Measurements from ENCODE around the gene CHTF8. TPM values are rescaled to one million over a fixed set of nuclear protein-coding genes. Genes with fewer than 3 reads are reported as not detected.

CHTF8 gene
- total RNA-seq, 1 experiment from 2014 or later, result 107 TPM

DNA sequence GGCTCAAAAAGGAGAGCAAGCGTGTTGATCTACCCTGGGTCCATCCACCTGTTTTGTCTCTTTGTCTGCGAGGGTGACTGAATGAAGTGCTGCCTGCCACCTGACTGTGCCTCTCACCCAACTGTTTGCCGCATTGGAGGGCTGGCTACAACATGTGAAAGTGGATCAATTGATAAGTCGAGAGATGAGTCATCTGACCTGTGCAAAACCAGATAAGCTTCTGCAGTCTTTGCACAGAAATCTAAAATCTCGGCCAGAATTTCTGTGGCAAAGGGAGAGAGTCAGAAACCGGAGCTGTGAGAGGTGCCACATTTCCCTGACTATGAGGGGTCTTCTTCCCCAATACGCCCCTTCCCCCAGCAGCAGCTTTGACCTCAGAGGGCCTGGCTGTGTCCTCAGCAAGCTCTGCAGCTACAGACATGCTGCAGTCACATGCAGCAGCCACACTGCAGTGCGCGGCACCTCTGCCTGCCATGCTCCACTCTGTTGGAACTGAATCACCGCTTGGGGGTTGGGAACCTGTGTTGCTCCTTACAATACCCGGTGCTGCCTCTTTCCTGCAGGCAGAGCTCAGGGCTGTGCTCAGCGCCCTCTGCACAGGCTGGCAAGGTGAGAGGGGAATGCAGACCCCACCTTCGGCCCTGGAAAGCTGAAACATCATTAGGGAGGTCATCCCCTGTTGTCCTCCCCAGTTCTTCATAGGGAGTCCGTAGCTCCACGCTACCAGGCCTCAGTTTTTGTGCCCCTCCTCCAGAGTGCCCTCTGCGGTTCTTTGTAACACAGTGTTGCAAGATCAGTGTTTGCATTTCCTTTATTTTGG, 43.1 kb downstream of the CHTF8 start:
- CTCF ChIA-PET, result no interaction called here
- no peak overlapping the region for H3K27ac Mint-ChIP-seq (ENCODE audit: low read depth, unreplicated experiment)

DNA sequence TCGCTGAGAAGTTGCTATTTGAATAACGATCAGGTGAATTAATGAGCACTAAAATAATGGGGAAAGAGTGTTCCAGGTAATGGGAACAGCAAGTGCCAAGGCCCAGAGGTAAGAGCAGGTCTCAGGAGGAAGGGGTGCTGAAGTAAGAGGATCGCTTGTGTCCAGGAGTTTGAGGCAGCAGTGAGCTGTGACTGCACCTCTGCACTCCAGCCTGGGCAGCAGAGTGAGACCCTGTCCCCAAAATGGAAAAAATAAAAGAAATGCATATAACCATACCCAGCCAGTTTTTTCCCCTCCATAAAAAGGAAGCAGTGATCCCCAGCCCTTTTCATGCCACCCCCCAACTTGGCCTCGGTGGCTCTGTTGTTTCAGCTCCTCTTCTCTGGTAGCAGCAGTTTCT, 43.7 kb downstream of the CHTF8 start:
- Mint-ChIP-seq H3K36me3 (ENCODE audit: insufficient read depth, unreplicated experiment) (peaks cover 4% of the 10 kb centered on the region), H3K4me3 (ENCODE audit: unreplicated experiment) (no peak overlapping the region), H3K27me3 (ENCODE audit: insufficient read depth, unreplicated experiment) (no peaks in the 10 kb centered on the region), H3K9me3 (ENCODE audit: unreplicated experiment) (no peaks in the 10 kb centered on the region), H3K27ac (ENCODE audit: low read depth, unreplicated experiment) (no peak overlapping the region), H3K4me1 (ENCODE audit: insufficient read depth, unreplicated experiment) (no peaks in the 10 kb centered on the region)
- ChIA-PET POLR2A (no interaction called here), CTCF (no interaction called here)
- no peak for DNase-seq (ENCODE audit: unreplicated experiment)
- no TSS peak for BruUV-seq (replicated peaks)
- TF ChIP-seq CTCF (IDR thresholded peaks at IDR 0.05; ENCODE audit: unreplicated experiment), result no peak
- intact Hi-C loops (cut with micrococcal nuclease), result no loop called here

More for the DNA sequence above, 43.1 kb downstream of the CHTF8 start:
- H3K36me3 Mint-ChIP-seq (ENCODE audit: insufficient read depth, unreplicated experiment), result peaks cover 4% of the 10 kb centered on the region
- intact Hi-C loops (cut with micrococcal nuclease), result no loop called here
- TF ChIP-seq CTCF (IDR thresholded peaks at IDR 0.05; ENCODE audit: unreplicated experiment), result no peak
- H3K27me3 Mint-ChIP-seq (ENCODE audit: insufficient read depth, unreplicated experiment), result no peaks in the 10 kb centered on the region
- H3K4me3 Mint-ChIP-seq (ENCODE audit: unreplicated experiment), result no peak overlapping the region
- no TSS peak for BruUV-seq (replicated peaks)
- H3K4me1 Mint-ChIP-seq (ENCODE audit: insufficient read depth, unreplicated experiment), result no peaks in the 10 kb centered on the region
- no peaks in the 10 kb centered on the region for H3K9me3 Mint-ChIP-seq (ENCODE audit: unreplicated experiment)
- POLR2A ChIA-PET, result interaction anchor here (0.8 to 1.2 kb wide), 4 partner anchors 31 to 179 kb away, joined by 3 to 5 read pairs (median 4); no protein-coding TSS in a partner anchor
- DNase-seq (ENCODE audit: unreplicated experiment), result no peak

- Mint-ChIP-seq H3K4me3 (ENCODE audit: unreplicated experiment) (no peak overlapping the region), H3K27ac (ENCODE audit: low read depth, unreplicated experiment) (no peak overlapping the region), H3K36me3 (ENCODE audit: insufficient read depth, unreplicated experiment) (peaks cover 8% of the 10 kb centered on the region), H3K4me1 (ENCODE audit: insufficient read depth, unreplicated experiment) (no peaks in the 10 kb centered on the region), H3K27me3 (ENCODE audit: insufficient read depth, unreplicated experiment) (no peaks in the 10 kb centered on the region), H3K9me3 (ENCODE audit: unreplicated experiment) (no peaks in the 10 kb centered on the region)
- intact Hi-C loops (cut with micrococcal nuclease), result no loop called here
- TF ChIP-seq CTCF (IDR thresholded peaks at IDR 0.05; ENCODE audit: unreplicated experiment), result no peak
- DNase-seq (ENCODE audit: unreplicated experiment), result no peak
- ChIA-PET POLR2A (no interaction called here), CTCF (no interaction called here)
- BruUV-seq (replicated peaks), result no TSS peak
These were observed 45.2 kb downstream of the CHTF8 start for GRCh38 chr16:69087161-69087581.

DNA sequence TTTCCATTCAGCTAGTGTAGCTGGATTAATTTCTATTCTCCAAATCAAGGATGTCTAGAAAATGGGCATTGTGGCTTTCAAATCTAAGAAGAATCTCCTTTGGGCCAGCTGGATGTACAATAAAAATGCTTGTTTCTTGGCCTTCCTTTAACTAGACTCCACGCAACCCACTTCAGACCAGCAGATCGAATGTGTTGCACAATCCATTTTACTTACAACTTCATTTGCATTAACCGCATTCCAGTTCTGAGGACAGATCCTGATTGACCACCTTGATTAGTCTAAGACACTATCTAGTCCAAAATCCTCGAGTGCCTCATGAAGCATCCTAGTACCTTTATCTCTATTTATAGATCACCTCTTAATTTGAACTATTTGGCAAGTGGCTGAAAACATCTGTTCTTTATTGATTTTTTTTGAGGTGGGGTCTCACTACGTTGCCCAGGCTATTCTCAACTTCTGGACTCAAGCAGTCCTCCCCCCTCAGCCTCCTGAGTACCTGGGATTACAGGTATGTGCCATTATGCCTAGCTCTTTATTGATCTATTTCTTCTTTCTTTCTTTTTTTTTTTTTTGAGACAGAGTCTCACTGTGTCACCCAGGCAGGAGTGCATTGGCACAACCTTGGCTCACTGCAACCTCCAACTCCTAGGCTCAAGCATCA, 47.2 kb downstream of the CHTF8 start:
- no TSS peak for BruUV-seq (replicated peaks)
- no peak for DNase-seq (ENCODE audit: unreplicated experiment)
- TF ChIP-seq CTCF (IDR thresholded peaks at IDR 0.05; ENCODE audit: unreplicated experiment), result no peak
- ChIA-PET POLR2A (interaction anchor here (1.0 kb wide), 1 partner anchor 15 kb away, joined by 3 read pairs; no protein-coding TSS in a partner anchor), CTCF (interaction anchor here (0.6 to 1.1 kb wide), 3 partner anchors 12 to 619 kb away, joined by 3 to 5 read pairs (median 3); no protein-coding TSS in a partner anchor)
- H3K27ac Mint-ChIP-seq (ENCODE audit: low read depth, unreplicated experiment), result no peak overlapping the region
- no peaks in the 10 kb centered on the region for H3K9me3 Mint-ChIP-seq (ENCODE audit: unreplicated experiment)
- peaks cover 8% of the 10 kb centered on the region for H3K36me3 Mint-ChIP-seq (ENCODE audit: insufficient read depth, unreplicated experiment)
- intact Hi-C loops (cut with micrococcal nuclease), result no loop called here
- H3K4me1 Mint-ChIP-seq (ENCODE audit: insufficient read depth, unreplicated experiment), result no peaks in the 10 kb centered on the region
- H3K27me3 Mint-ChIP-seq (ENCODE audit: insufficient read depth, unreplicated experiment), result no peaks in the 10 kb centered on the region
- no peak overlapping the region for H3K4me3 Mint-ChIP-seq (ENCODE audit: unreplicated experiment)
